DMS53 (cell line): Measurements from ENCODE around the gene SCUBE3.

Source experiments
- DNase-seq: peaks from one replicate; lab custom pipeline; 2025; lab: John Stamatoyannopoulos, UW

The SCUBE3 gene

GRCh38 chr6:35272005-35272404 is 58.2 kb downstream of the SCUBE3 start:
- DNase-seq, result no peak

- DNase-seq, result no peak
Observed at GRCh38 chr6:35273822-35274559, 60.2 kb downstream of the SCUBE3 start.

- no peak for DNase-seq
Observed at GRCh38 chr6:35275744-35276260, 62.0 kb downstream of the SCUBE3 start.

GRCh38 chr6:35278708-35279107 is 65.0 kb downstream of the SCUBE3 start:
- DNase-seq, result no peak

- no peak for DNase-seq
Observed at GRCh38 chr6:35280903-35281302, 67.1 kb downstream of the SCUBE3 start.

- no peak for DNase-seq
Observed at GRCh38 chr6:35282472-35282871, 68.7 kb downstream of the SCUBE3 start.

- no peak for DNase-seq
Observed at GRCh38 chr6:35283361-35283760, 69.6 kb downstream of the SCUBE3 start.

GRCh38 chr6:35287671-35288396 is 74.1 kb downstream of the SCUBE3 start:
- DNase-seq, result no peak

GRCh38 chr6:35288834-35289233 is 75.1 kb downstream of the SCUBE3 start:
- DNase-seq, result no peak

- no peak for DNase-seq
Observed at GRCh38 chr6:35291491-35291890, 77.7 kb downstream of the SCUBE3 start.

GRCh38 chr6:35292494-35292893 is 78.7 kb downstream of the SCUBE3 start:
- DNase-seq, result no peak

GRCh38 chr6:35293681-35294080 is 79.9 kb downstream of the SCUBE3 start:
- no peak for DNase-seq

GRCh38 chr6:35294308-35294945 is 80.7 kb downstream of the SCUBE3 start:
- DNase-seq, result peak; percentile 69

- no peak for DNase-seq
Observed at GRCh38 chr6:35295036-35295435, 81.3 kb downstream of the SCUBE3 start.

GRCh38 chr6:35295521-35296315 is 82.0 kb downstream of the SCUBE3 start:
- no peak for DNase-seq

- no peak for DNase-seq
Observed at GRCh38 chr6:35296931-35297600, 83.3 kb downstream of the SCUBE3 start.

GRCh38 chr6:35297601-35298481 is 84.1 kb downstream of the SCUBE3 start, which contains the start of gene DEF6:
Gene DEF6 (plus strand): TSS chr6:35297818. CDS start chr6:35297857, 39 bp downstream.
- peak; percentile 93 for DNase-seq

- no peak for DNase-seq
Observed at GRCh38 chr6:35298625-35299140, 84.9 kb downstream of the SCUBE3 start.

GRCh38 chr6:35299674-35300073 is 85.9 kb downstream of the SCUBE3 start:
- DNase-seq, result no peak

GRCh38 chr6:35300848-35301247 is 87.1 kb downstream of the SCUBE3 start:
- DNase-seq, result no peak
